ENCODE measurements around the gene PIH1D1. TPM values are rescaled to one million over a fixed set of nuclear protein-coding genes. Genes with fewer than 3 reads are reported as not detected.
A peak's percentile ranks its signal among the peaks of the same experiment; 100 is the strongest.

Gene PIH1D1
- total RNA-seq, 1 experiment from 2014 or later, result 122 TPM

DNA sequence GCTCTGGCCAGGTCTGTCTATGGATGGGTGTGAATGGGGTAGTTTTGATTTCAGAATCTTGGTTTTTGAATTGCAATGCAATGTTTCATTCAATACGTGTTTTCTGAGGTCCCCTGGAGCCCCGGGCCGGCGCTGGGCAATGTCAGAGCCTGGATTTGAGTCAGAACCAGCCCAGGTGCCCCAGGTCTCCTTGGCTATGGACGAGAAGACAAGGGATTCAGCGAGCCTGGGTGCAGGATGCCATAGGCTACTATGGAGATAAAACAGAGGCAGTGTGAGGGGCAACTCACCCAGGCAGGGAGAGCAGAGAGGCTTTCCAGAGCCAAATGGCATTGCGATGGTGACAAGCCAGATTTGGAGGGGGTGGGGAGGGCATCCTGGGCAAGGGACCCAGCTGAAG, 34.6 kb upstream of the PIH1D1 start:
- Histone ChIP-seq H3K27me3 (replicated peaks; ENCODE audit: insufficient read depth, low read depth, low read length, poor library complexity) (no peaks in the 10 kb centered on the region), H3K27ac (ENCODE audit: low read depth, low read length, poor library complexity, severe bottlenecking) (peak overlapping the region; percentile 97), H3K9me3 (ENCODE audit: low read depth, low read length, poor library complexity, severe bottlenecking) (no peaks in the 10 kb centered on the region), H3K4me1 (ENCODE audit: insufficient read depth, low read length, poor library complexity, severe bottlenecking) (peaks cover 16% of the 10 kb centered on the region), H3K36me3 (ENCODE audit: insufficient read depth, low read length, poor library complexity, severe bottlenecking) (peaks cover 34% of the 10 kb centered on the region), H3K4me3 (ENCODE audit: low read depth, low read length, poor library complexity, severe bottlenecking) (no peak overlapping the region)
- ChIA-PET CTCF (no interaction called here), POLR2A (ENCODE audit: low non-redundant PET) (no interaction called here)
- DNase-seq (ENCODE audit: low spot score), result no peak
- BruUV-seq (replicated peaks), result no TSS peak
- intact Hi-C loops (cut with micrococcal nuclease; ENCODE audit: unreplicated experiment), result no loop called here
- TF ChIP-seq CTCF (conservative IDR thresholded peaks at IDR 0.05; ENCODE audit: low read depth, low read length) (no peak), EZH2 (IDR thresholded peaks at IDR 0.05; ENCODE audit: borderline replicate concordance, low read depth, low read length, poor library complexity, severe bottlenecking) (no peak)

DNA sequence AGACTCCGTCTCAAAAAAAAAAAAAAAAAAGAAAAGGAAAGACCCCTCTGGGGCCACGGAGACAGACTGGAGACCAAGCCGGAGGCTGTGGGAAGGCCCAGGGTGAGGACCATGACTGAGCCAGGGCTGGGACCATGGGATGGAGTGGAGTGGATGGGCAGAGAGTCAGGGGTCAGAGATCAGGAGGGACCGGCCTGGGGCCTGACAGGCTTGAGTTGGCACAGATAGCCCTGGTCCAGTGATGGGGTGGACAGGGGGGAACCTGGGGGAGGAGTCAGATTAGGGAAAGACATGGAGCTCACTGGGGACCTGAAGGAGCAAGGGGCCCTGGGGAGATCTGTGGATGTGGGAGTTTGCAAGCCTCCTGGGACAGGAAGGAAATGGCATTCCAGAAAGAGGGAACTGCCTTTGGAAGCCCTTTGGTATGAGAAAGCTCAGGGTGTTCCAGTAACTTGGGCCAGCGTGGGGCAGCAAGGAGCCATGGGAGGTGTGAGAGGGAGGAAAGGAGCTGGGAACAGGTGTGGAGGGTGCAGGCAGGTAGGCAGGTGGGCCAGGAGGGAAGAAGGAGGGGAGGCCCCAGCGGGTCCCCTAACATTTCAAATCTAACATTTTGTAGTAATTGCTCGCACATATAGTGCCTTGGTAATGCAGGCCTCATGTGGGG, 29.5 kb upstream of the PIH1D1 start:
- DNase-seq (ENCODE audit: low spot score), result no peak
- Histone ChIP-seq H3K9me3 (ENCODE audit: low read depth, low read length, poor library complexity, severe bottlenecking) (no peaks in the 10 kb centered on the region), H3K27me3 (replicated peaks; ENCODE audit: insufficient read depth, low read depth, low read length, poor library complexity) (no peaks in the 10 kb centered on the region), H3K36me3 (ENCODE audit: insufficient read depth, low read length, poor library complexity, severe bottlenecking) (no peaks in the 10 kb centered on the region), H3K27ac (ENCODE audit: low read depth, low read length, poor library complexity, severe bottlenecking) (no peak overlapping the region), H3K4me3 (ENCODE audit: low read depth, low read length, poor library complexity, severe bottlenecking) (no peak overlapping the region), H3K4me1 (ENCODE audit: insufficient read depth, low read length, poor library complexity, severe bottlenecking) (peaks cover under 1% of the 10 kb centered on the region)
- ChIA-PET CTCF (interaction anchor here (0.6 to 1.1 kb wide), 3 partner anchors 36 to 278 kb away, joined by 3 to 11 read pairs (median 10); no protein-coding TSS in a partner anchor), POLR2A (ENCODE audit: low non-redundant PET) (no interaction called here)
- TF ChIP-seq EZH2 (IDR thresholded peaks at IDR 0.05; ENCODE audit: borderline replicate concordance, low read depth, low read length, poor library complexity, severe bottlenecking), result no peak
- intact Hi-C loops (cut with micrococcal nuclease; ENCODE audit: unreplicated experiment), result no loop called here
- no TSS peak for BruUV-seq (replicated peaks)

- TF ChIP-seq EZH2 (IDR thresholded peaks at IDR 0.05; ENCODE audit: borderline replicate concordance, low read depth, low read length, poor library complexity, severe bottlenecking) (no peak), CTCF (conservative IDR thresholded peaks at IDR 0.05; ENCODE audit: low read depth, low read length) (no peak)
- BruUV-seq (replicated peaks), result no TSS peak
- ChIA-PET CTCF (interaction anchor here (1.1 kb wide), 1 partner anchor 88 kb away, joined by 11 read pairs; no protein-coding TSS in a partner anchor), POLR2A (ENCODE audit: low non-redundant PET) (no interaction called here)
- no peak for DNase-seq (ENCODE audit: low spot score)
- no peaks in the 10 kb centered on the region for H3K36me3 ChIP-seq (ENCODE audit: insufficient read depth, low read length, poor library complexity, severe bottlenecking)
- intact Hi-C loops (cut with micrococcal nuclease; ENCODE audit: unreplicated experiment), result no loop called here
- H3K4me3 ChIP-seq (ENCODE audit: low read depth, low read length, poor library complexity, severe bottlenecking), result no peak overlapping the region
- H3K9me3 ChIP-seq (ENCODE audit: low read depth, low read length, poor library complexity, severe bottlenecking), result no peaks in the 10 kb centered on the region
- H3K4me1 ChIP-seq (ENCODE audit: insufficient read depth, low read length, poor library complexity, severe bottlenecking), result peaks cover 4% of the 10 kb centered on the region
- H3K27me3 ChIP-seq (replicated peaks; ENCODE audit: insufficient read depth, low read depth, low read length, poor library complexity), result no peaks in the 10 kb centered on the region
- H3K27ac ChIP-seq (ENCODE audit: low read depth, low read length, poor library complexity, severe bottlenecking), result no peak overlapping the region
Measured at GRCh38 chr19:49479975-49480628, 28.5 kb upstream of the PIH1D1 start.
